K562 (cell line): ENCODE data around the gene CGB8. TPM values are rescaled to one million over a fixed set of nuclear protein-coding genes. Genes with fewer than 3 reads are reported as not detected.
A peak's percentile ranks its signal among the peaks of the same experiment; 100 is the strongest.

Source experiments
- ARID2 ChIP-seq: fragments of 450-650 bp; IDR thresholded peaks from 2 replicates; pipeline ENCODE4 v1.6.1; 2017; ENCODE audit warnings: antibody characterized with exemption, mild to moderate bottlenecking
- ATF7 ChIP-seq: fragments of 450-650 bp; IDR thresholded peaks from 2 replicates; pipeline ENCODE4 v1.7.1; 2014; ENCODE audit warnings: mild to moderate bottlenecking, moderate library complexity
- BRD4 ChIP-seq: fragments of 200-600 bp; sonication (generic); IDR thresholded peaks from 2 replicates; pipeline ENCODE4 v1.6.1; 2017; ENCODE audit warnings: inconsistent platforms
- CC2D1A ChIP-seq: fragments of 450-650 bp; IDR thresholded peaks from 2 replicates; pipeline ENCODE4 v1.6.1; 2017; ENCODE audit warnings: mild to moderate bottlenecking
- CREM ChIP-seq: IDR thresholded peaks from 2 replicates; pipeline ENCODE4 v1.6.1; 2014; ENCODE audit warnings: antibody characterized with exemption, low read depth
- CTBP1 ChIP-seq: fragments of 450-650 bp; IDR thresholded peaks from 2 replicates; pipeline ENCODE4 v1.6.1; 2016; ENCODE audit warnings: borderline replicate concordance
- EP400 ChIP-seq: fragments of 450-650 bp; IDR thresholded peaks from 2 replicates; pipeline ENCODE4 v1.6.1; 2017; ENCODE audit warnings: antibody characterized with exemption, mild to moderate bottlenecking, moderate library complexity
- FOXJ2 ChIP-seq: fragments of 200-800 bp; sonication (Bioruptor generic); IDR thresholded peaks from 2 replicates; pipeline ENCODE4 v1.6.1; 2016; ENCODE audit warnings: missing genetic modification characterization, missing compliant biosample characterization
- MXI1 ChIP-seq: IDR thresholded peaks from 2 replicates; pipeline ENCODE4 v1.6.1; 2011; ENCODE audit warnings: low read depth, mild to moderate bottlenecking, improper control_type of control experiment, low read length
- RB1 ChIP-seq: fragments of 450-650 bp; IDR thresholded peaks from 2 replicates; pipeline ENCODE4 v1.6.1; 2017; ENCODE audit warnings: low read depth, mild to moderate bottlenecking
- REST ChIP-seq, 2 experiments: fragments of 450-650 bp; formaldehyde crosslinking in 1 of 2; IDR thresholded peaks; 2 replicates each; pipeline versions ENCODE4 v1.4.0 to v1.6.1; 2014 to 2020; ENCODE audit warnings: mild to moderate bottlenecking in 2 of 2, borderline replicate concordance in 1 of 2, low read depth in 1 of 2
- ZNF561 ChIP-seq: fragments of 450-650 bp; formaldehyde crosslinking; conservative IDR thresholded peaks from 2 replicates; pipeline ENCODE4 v1.4.0; 2020; ENCODE audit warnings: mild to moderate bottlenecking, moderate library complexity
- polyA plus RNA-seq, 8 experiments: library from polyadenylated mRNA; depleted of rRNA in 4 of 8; stranded (reverse) in 5 of 8; unstranded in 3 of 8; fragments of >200 nt; fragmentation: Nextera tagmentation in 2 of 8; fragmentation: Illumina TruSeq in 1 of 8; extraction: Ambion mirVana in 2 of 8; extraction: Trizol in 1 of 8; gene quantifications; 2 replicates each; pipeline versions ENCODE4 v1.2.1 to v1.2.3, GENCODE V29; 2011 to 2014; ENCODE audit warnings: inconsistent platforms in 1 of 8, missing spikeins in 1 of 8
- total RNA-seq, 7 experiments: library from RNA; depleted of rRNA in 6 of 7; stranded (reverse); fragments of >200 nt in 6 of 7; fragmentation: Illumina TruSeq in 2 of 7; extraction: Trizol in 2 of 7; gene quantifications; 2 replicates each; pipeline versions ENCODE4 v1.2.1 to v1.2.3, GENCODE V29; 2011 to 2021; ENCODE audit warnings: low replicate concordance in 1 of 7
- TF ChIP-seq, protein P1 (sequence below), 3 experiments: IDR thresholded peaks in 2 of 3; conservative IDR thresholded peaks in 1 of 3; 2 replicates each; pipeline ENCODE4 v1.5.1; 2011 to 2012; ENCODE audit warnings: low read length in 3 of 3, mild to moderate bottlenecking in 3 of 3, control low read depth in 2 of 3, improper control_type of control experiment in 1 of 3, inconsistent platforms in 1 of 3, low read depth in 1 of 3, mixed read lengths in 1 of 3, moderate library complexity in 1 of 3; ENCODE audit not compliant: insufficient read depth in 2 of 3
- TF ChIP-seq, protein P2 (sequence below): sonication (generic); formaldehyde crosslinking; IDR thresholded peaks from 2 replicates; pipeline ENCODE4 v1.8.0; 2022; ENCODE audit warnings: mild to moderate bottlenecking, missing genetic modification reagents
- TF ChIP-seq, protein P3 (sequence below): fragments of 200-800 bp; sonication (Bioruptor generic); IDR thresholded peaks from 2 replicates; pipeline ENCODE4 v1.6.1; 2017; ENCODE audit warnings: missing genetic modification characterization, missing compliant biosample characterization

CGB8 gene
- total and polyA plus RNA-seq, 9 of the 15 experiments (the other 6 are each of a cell fraction or from before 2014, with no cell fraction given), result not detected

DNA sequence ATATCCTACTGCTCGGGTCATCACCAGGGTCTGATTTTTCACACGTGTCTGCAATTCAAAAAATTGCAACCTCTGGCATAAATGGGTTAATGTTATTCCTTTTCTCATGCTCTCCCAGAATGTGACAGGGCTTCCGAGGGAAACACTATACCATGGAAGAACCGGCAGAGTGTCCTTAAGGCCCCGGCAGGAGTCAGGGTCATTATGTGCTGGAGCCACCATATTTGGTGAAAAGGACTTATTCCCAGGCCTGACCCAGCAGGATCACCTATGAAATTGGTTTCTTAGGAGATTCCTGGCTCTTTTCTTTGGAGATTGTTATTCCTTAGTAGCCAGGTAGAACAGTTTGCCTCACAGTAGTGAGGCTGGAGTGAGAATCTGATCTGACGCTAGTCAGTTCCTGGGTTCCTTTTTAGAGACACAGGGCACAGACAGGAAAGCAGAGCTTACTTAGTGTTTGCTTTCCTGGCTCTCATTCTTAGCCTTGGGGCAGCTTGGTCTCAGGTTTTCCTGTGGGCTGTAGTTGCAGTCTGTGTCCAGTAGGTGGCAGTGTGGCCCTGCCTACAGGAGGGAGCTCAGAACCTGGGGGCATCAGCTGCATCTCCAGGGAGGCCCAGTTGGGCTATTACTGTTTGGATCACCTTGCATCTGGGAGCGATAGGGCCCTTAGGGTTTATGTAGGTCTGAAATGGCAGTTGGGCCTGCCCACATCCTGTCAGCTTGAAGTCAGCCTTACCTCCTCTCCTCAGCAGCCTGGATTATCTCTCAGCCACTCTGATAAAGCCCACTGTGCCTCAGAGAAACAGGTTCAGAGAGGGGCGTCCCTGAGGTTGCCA lies 48.8 kb upstream of the CGB8 start (continued):
- peak; percentile 83 for TF ChIP-seq REST (IDR thresholded peaks at IDR 0.05; ENCODE audit: borderline replicate concordance)
- no peak for TF ChIP-seq REST (CRISPR knock-in tag; IDR thresholded peaks at IDR 0.05; ENCODE audit: low read depth)
- no peak for TF ChIP-seq MXI1
- 0 out of 2 replicates have a peak, but pooled peaks have one; percentile 41 for TF ChIP-seq CREM
- TF ChIP-seq, protein P1, sequence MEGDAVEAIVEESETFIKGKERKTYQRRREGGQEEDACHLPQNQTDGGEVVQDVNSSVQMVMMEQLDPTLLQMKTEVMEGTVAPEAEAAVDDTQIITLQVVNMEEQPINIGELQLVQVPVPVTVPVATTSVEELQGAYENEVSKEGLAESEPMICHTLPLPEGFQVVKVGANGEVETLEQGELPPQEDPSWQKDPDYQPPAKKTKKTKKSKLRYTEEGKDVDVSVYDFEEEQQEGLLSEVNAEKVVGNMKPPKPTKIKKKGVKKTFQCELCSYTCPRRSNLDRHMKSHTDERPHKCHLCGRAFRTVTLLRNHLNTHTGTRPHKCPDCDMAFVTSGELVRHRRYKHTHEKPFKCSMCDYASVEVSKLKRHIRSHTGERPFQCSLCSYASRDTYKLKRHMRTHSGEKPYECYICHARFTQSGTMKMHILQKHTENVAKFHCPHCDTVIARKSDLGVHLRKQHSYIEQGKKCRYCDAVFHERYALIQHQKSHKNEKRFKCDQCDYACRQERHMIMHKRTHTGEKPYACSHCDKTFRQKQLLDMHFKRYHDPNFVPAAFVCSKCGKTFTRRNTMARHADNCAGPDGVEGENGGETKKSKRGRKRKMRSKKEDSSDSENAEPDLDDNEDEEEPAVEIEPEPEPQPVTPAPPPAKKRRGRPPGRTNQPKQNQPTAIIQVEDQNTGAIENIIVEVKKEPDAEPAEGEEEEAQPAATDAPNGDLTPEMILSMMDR (IDR thresholded peaks at IDR 0.05 in 2 of 3, conservative IDR thresholded peaks at IDR 0.05 in 1 of 3; ENCODE audit: insufficient read depth in 2 of 3, low read depth in 1 of 3, low read length in 3 of 3), result peak; percentile 92 to 98 (median 93)
- TF ChIP-seq CTBP1, result peak; percentile 54; the same call in 1 of the 2 replicates
- no peak for TF ChIP-seq ZNF561 (CRISPR knock-in tag)
- TF ChIP-seq ARID2, result peak; percentile 53; the same call in 1 of the 2 replicates
- TF ChIP-seq BRD4, result no peak
- no peak for TF ChIP-seq EP400
- TF ChIP-seq RB1, result peak; percentile 49; the same call in 1 of the 2 replicates
- TF ChIP-seq, protein P2, sequence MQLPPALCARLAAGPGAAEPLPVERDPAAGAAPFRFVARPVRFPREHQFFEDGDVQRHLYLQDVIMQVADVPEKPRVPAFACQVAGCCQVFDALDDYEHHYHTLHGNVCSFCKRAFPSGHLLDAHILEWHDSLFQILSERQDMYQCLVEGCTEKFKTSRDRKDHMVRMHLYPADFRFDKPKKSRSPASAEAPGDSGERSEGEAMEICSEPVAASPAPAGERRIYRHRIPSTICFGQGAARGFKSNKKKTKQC (CRISPR knock-in tag), result no peak
- TF ChIP-seq FOXJ2 (tag), result 0 out of 2 replicates have a peak, but pooled peaks have one; percentile 29
- peak; percentile 68 for TF ChIP-seq CC2D1A
- peak; percentile 38; the same call in 1 of the 2 replicates for TF ChIP-seq ATF7
- TF ChIP-seq, protein P3, sequence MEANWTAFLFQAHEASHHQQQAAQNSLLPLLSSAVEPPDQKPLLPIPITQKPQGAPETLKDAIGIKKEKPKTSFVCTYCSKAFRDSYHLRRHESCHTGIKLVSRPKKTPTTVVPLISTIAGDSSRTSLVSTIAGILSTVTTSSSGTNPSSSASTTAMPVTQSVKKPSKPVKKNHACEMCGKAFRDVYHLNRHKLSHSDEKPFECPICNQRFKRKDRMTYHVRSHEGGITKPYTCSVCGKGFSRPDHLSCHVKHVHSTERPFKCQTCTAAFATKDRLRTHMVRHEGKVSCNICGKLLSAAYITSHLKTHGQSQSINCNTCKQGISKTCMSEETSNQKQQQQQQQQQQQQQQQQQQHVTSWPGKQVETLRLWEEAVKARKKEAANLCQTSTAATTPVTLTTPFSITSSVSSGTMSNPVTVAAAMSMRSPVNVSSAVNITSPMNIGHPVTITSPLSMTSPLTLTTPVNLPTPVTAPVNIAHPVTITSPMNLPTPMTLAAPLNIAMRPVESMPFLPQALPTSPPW (CRISPR knock-in tag), result peak; percentile 22; the same call in 1 of the 2 replicates
